CD4-positive, alpha-beta T cell treated with Interleukin-15 for 4 hours (primary cell): ENCODE results near the gene STAB2.

Experiments used
- DNase-seq: peaks from one replicate; pipeline ENCODE4 v3.0.0-alpha.2; 2020; ENCODE audit warnings: low spot score

Gene STAB2

GRCh38 chr12:103654816-103655215, 67.7 kb downstream of the STAB2 start:
- no peak for DNase-seq

- DNase-seq, result no peak
Measured at GRCh38 chr12:103656291-103656690, 69.2 kb downstream of the STAB2 start.

GRCh38 chr12:103657331-103657730, 70.3 kb downstream of the STAB2 start:
- DNase-seq, result no peak

- DNase-seq, result no peak
Measured at GRCh38 chr12:103664626-103665025, 77.6 kb downstream of the STAB2 start.

- DNase-seq, result no peak
Measured at GRCh38 chr12:103665971-103666370, 78.9 kb downstream of the STAB2 start.

GRCh38 chr12:103667125-103667524, 80.1 kb downstream of the STAB2 start:
- no peak for DNase-seq

- no peak for DNase-seq
Measured at GRCh38 chr12:103668520-103668919, 81.4 kb downstream of the STAB2 start.

GRCh38 chr12:103671367-103671766, 84.3 kb downstream of the STAB2 start:
- no peak for DNase-seq

- no peak for DNase-seq
Measured at GRCh38 chr12:103672401-103673119, 85.5 kb downstream of the STAB2 start.

- DNase-seq, result no peak
Measured at GRCh38 chr12:103673487-103673886, 86.4 kb downstream of the STAB2 start.

GRCh38 chr12:103673891-103674375, 86.9 kb downstream of the STAB2 start:
- DNase-seq, result no peak

- DNase-seq, result no peak
Measured at GRCh38 chr12:103676893-103677292, 89.8 kb downstream of the STAB2 start.

GRCh38 chr12:103677341-103677740, 90.3 kb downstream of the STAB2 start:
- DNase-seq, result no peak

GRCh38 chr12:103677905-103678304, 90.8 kb downstream of the STAB2 start:
- DNase-seq, result no peak

GRCh38 chr12:103679421-103680170, 92.5 kb downstream of the STAB2 start:
- no peak for DNase-seq

- DNase-seq, result no peak
Measured at GRCh38 chr12:103680591-103681141, 93.6 kb downstream of the STAB2 start.

GRCh38 chr12:103686026-103686425, 99.0 kb downstream of the STAB2 start:
- no peak for DNase-seq

GRCh38 chr12:103687253-103687652, 100.2 kb downstream of the STAB2 start:
- DNase-seq, result no peak

- DNase-seq, result no peak
Measured at GRCh38 chr12:103688376-103689063, 101.4 kb downstream of the STAB2 start.

GRCh38 chr12:103690426-103690825, 103.4 kb downstream of the STAB2 start:
- DNase-seq, result no peak

- DNase-seq, result no peak
Measured at GRCh38 chr12:103691063-103691462, 104.0 kb downstream of the STAB2 start.

GRCh38 chr12:103696101-103696500, 109.0 kb downstream of the STAB2 start:
- no peak for DNase-seq
